HL-60 (cell line): ENCODE results near the gene ABHD17A.

Source experiments
- CTCF ChIP-seq: IDR thresholded peaks from one replicate; pipeline ENCODE4 v1.5.1; 2011; ENCODE audit warnings: low read length, control low read depth, inconsistent platforms; ENCODE audit not compliant: insufficient read depth
- POLR2AphosphoS5 ChIP-seq: IDR thresholded peaks from 2 replicates; pipeline ENCODE4 v1.6.1; 2012; ENCODE audit warnings: low read depth
- REST ChIP-seq: IDR thresholded peaks from 2 replicates; pipeline ENCODE4 v1.6.1; 2012; ENCODE audit warnings: low read depth; ENCODE audit not compliant: insufficient replicate concordance

GRCh38 chr19:1856345-1856697, 29.0 kb downstream of the ABHD17A start:
- TF ChIP-seq CTCF (no peak), REST (no peak), POLR2AphosphoS5 (no peak)
